GM19238 (cell line): ENCODE data around the gene IL1RAP.
"Not testable (repeated sequence)": the region's sequence is repeated elsewhere in the genome, so short reads cannot be mapped to it uniquely, and the experiment has no call there.

Experiments
- DNase-seq: peaks from one replicate; pipeline ENCODE4 v3.0.0; 2011; ENCODE audit warnings: low spot score; ENCODE audit not compliant: insufficient read length

IL1RAP gene

DNA sequence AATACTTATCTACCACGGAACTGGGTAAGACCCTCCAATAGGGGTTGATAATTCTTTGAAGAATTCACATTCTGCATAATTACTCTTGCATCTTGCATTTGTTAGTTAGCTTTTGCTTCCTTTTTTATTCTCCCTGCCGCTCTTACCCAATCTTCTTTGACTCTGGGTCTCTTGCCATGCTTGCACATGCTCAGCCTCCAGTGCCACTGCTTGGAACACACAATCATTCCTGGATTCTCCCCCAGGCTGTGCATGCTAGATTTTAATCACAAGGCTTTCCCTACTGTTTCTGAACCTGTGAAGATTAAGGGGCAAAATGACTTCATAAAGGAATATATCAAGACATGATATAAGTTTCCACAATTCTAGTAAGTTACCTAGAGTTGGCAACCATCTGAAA, 133.1 kb downstream of the IL1RAP start:
- no peak for DNase-seq

DNA sequence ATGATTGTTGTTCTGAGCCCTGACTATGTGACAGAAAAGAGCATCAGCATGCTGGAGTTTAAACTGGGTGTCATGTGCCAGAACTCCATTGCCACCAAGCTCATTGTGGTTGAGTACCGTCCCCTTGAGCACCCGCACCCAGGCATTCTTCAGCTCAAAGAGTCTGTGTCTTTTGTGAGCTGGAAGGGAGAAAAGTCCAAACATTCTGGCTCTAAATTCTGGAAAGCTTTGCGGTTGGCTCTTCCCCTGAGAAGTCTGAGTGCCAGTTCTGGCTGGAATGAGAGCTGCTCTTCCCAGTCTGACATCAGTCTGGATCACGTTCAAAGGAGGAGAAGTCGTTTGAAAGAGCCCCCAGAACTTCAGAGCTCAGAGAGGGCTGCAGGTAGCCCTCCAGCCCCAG, 142.0 kb downstream of the IL1RAP start:
- no peak for DNase-seq

DNA sequence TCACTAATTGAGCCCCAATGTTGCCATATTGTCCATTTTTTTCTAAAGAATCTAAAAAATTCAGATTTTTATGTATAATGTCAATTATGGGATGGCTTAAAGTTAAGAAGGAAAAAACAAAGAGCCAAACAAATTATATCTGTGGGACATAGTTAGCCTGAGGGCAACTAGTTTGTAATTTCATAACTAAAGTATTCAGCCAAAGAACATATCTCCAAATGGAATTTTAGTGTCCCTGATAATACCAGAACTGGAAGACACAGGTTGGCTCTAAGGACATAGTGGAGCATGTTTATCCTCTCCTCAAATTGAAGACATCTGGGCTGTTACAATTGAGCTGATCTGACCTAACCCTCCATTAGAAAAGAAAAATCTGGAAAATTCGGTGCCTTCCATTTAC, 144.2 kb downstream of the IL1RAP start:
- no peak for DNase-seq

DNA sequence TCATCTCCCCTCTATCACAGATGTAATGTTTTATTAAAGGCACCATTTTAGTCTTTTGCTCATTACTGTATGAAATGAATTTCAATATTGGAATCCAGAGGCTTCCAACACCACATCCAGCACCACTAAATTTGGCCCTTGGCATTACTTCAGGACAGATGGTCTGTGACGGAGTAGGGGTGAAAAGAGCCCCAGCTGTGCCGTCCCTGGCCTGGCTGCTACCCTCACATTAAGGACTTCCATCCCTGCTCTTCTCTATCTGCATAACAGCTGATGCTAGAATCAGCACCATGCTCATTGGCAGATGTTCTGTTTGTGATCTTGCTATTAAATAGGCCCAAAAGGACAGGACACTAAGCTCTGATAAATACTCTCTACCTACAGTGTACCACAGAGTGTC, 152.9 kb downstream of the IL1RAP start:
- no peak for DNase-seq

DNA sequence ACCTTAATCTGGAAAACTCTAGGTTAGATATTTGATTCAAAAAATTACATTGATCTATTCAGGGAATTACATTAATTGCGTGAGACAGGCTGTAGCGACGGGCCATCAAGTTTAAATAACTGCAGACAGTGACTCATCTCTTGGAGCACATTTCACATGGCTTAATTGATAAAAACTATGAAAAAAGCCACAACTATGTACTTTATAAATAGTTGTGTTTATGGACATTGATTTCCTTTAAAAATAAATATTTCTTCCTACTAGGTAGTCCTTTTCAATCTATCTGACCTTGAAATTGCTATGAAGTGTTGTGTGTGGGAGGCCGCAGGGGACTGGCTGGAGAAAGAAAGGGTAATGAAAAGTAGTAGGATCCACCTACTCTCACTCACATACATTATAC, 157.8 kb downstream of the IL1RAP start:
- no peak for DNase-seq

- no peak for DNase-seq
Observed at GRCh38 chr3:190673148-190673547, 159.3 kb downstream of the IL1RAP start.

DNA sequence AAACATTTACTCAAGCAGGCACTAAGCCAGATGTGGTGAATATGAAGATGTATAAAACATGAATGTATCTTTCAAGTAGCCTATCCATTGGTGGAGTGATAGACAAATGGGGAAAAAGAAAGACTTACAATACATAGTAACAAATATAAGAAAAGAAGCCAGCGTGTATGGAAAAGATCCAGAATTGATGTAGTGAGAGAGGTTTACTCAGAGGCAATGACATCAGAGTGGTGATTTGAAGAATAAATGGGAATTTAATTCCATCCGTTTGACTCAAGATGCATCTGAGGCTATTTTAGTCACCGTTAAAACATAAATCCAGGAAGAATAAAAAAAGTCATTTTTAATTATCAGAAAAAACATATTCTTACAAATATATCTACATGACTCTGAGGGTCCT, 162.6 kb downstream of the IL1RAP start:
- no peak for DNase-seq

DNA sequence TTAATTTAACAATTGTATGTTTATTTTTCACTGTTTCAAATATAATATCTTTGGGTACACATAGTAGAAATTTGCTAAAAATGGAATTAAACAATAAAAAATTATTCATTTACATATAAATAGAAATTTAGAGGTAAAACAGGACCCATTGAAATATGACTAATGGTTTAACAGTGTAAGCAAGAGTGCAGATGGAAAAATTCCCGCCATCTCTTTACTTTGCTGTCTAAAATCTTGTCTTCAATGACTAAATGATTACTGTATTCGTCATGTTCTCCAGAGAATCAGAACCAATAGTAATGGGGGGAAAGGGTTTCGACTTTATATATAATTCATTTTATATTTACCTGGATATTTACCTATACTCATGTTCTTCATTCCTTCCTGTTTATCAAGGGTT, 163.1 kb downstream of the IL1RAP start:
- DNase-seq, result no peak

DNA sequence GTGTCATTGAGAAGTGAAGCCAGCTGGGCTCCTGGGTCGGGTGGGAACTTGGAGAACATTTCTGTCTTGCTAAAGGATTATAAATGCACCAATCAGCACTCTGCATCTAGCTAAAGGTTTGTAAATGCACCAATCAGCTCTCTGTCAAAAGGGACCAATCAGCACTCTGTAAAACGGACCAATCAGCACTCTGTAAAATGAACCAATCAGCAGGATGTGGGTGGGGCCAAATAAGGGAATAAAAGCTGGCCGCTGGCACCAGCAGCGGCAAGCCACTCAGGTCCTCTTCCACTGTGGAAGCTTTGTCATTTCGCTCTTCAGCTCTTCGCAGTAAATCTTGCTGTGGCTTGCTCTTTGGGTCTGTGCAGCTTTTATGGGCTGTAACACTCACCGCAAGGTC, 164.0 kb downstream of the IL1RAP start:
- not testable (repeated sequence) for DNase-seq

GRCh38 chr3:190680691-190681090, 166.8 kb downstream of the IL1RAP start:
- DNase-seq, result no peak

DNA sequence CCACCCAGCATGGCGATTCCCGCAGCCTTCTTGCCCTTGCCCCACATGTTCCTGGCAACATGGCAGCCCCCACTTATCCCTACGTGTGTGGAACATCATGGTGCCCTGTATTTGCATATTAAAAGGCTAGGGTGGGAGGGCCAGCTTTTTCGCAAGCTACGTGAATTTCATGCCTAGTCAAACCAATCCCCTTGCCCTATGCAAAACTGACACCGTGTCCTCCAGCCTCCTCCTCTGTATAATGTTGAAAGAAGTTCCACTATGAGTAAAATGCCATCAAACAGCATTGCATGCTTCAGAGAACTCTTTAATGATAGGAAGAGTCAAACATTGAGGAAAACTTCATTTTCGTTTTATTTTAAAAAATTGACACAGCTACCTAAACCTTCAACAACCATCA, 170.9 kb downstream of the IL1RAP start:
- no peak for DNase-seq

GRCh38 chr3:190686011-190686410, 172.1 kb downstream of the IL1RAP start:
- no peak for DNase-seq

DNA sequence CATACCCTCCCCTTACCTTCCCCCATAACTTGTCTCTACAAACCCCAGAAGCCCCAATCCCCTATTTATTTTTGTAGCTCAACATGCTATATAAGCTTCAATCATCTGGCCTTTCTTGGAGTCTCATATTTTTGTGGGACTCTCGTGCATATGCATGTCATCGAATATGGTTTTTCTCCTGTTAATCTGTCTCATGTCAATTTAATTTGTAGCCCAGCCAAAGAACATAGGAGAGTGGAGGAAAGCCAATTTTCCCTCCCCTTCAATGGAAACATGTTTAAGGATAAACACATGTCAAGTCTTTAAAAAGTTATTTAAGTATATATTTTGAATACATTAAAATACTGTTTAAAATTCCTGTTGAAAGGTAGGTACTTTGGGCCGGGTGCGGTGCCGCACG, 176.4 kb downstream of the IL1RAP start:
- no peak for DNase-seq

GRCh38 chr3:190692256-190692655, 178.4 kb downstream of the IL1RAP start:
- no peak for DNase-seq

DNA sequence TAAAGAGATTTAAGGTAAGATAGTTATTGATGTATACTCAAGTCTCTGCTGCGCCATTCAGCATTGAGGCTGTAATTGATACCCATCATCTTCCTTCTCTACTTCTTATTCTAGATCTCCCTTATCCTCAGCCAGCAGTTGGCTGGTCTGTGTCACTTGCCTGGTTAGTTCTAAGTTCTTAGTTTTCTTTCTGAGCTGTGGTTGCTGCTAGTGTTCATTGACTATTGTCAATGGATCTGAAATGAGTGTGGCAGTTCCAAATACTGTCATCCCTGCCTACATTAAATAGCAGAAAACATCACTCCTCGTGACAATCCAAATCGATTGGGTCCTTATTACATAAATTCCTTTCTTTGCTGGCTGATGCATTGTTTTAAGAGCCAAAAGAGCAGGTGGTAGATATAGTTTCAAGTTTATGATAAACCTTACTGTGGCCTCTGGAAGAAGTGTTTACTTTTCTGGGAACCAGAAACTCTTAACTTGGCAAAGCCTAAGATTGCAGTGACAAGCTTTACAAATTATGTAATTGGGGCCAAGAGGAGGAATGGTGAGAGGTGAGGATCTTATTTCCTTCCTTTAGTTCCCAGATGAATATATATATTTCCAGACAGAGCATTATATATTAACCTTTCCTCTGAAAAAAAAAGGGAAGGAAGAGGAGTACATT, 180.6 kb downstream of the IL1RAP start:
- DNase-seq, result no peak

DNA sequence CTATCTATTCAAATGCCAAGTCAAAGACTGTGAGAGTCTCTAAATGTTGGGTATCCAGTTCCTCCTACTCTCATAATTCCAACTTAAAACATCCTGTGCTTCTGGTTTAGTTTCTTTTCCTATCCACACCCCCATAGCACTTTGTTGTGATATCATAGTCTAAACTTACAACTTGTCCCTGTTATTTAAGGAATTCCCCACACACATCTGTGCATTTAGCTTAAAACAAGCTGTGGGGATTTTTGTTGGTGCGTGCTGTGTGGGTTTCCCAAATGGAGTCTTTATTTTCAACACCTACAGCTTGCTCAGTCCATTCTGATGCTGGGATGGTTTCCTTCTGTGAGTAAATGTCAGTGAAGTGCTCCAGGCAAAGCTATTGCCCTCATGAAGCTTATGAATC, 181.3 kb downstream of the IL1RAP start:
- DNase-seq, result no peak

DNA sequence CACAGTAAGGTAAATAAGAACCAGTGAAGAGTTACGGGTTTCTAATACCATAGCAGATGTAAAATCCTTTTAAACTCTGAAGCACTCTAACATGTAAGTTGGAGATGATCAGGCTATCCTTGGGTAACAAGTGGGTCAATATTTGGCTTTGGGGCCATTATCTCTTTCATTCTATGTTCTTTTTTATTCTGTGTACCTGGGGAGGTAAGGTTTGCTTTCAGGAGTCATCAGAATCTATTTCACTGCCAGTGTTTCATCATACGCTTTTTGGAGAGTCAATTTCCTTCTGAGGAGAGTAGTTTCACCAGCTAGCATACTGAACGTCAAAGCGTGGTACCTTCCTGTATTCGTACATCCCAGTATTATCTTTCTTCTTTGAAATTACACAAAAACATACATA, 182.1 kb downstream of the IL1RAP start:
- no peak for DNase-seq

GRCh38 chr3:190696777-190697501, 183.1 kb downstream of the IL1RAP start:
- no peak for DNase-seq

DNA sequence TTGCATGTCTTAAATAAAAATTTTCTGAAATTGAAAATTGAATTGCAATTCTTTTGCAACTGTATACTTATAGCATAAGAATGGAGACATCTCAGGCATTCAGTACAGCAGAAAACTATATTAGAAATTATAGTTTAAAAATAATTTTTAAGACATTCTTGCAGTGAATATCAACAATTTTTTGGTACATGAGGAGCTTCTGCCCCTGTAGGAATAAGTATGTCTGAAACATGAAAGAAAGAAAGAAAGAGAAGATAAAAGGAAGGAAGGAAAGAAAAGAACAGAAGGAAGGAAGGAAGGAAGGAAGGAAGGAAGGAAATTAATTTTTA, 183.6 kb downstream of the IL1RAP start:
- DNase-seq, result no peak

DNA sequence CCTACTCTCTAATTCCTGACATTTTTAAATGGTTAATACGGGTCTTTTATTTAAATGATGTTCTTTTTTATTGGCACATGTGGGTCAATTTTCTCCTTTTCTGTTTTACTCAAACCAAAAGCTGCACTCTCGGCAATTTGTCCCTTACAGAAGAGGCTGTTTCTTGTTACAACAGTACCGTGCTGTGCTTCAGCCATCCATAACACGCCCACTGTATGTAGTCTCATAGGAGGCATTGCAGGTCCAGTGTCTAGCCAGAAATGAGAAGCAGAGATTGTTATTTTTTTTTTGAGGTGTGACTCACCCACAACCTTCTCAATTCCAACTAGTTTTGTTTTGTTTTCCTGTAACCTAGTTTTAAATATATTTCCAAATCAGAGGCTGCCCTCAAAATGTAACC, 184.0 kb downstream of the IL1RAP start:
- DNase-seq, result no peak

- no peak for DNase-seq
Observed at GRCh38 chr3:190699776-190700175, 185.9 kb downstream of the IL1RAP start.

- DNase-seq, result no peak
Observed at GRCh38 chr3:190701096-190701532, 187.2 kb downstream of the IL1RAP start.

DNA sequence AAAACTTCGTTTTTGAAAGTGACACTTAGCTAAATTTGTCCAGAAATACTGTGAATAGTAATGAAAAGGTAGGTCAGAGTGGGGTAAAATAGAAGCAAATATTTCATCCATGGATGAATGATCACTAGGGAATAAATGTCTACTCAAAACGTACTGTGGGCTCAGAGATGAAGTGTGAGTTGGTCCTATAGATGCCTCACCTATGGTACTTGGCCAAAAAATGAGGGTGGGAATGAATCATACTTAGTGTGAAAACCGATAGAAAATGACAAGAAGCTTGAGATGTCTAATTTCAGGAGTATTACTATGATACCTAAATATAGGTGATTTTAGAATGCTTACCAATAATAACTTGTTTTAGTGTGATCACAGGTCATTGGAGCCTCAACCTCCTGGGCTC, 192.7 kb downstream of the IL1RAP start:
- no peak for DNase-seq
